ENCODE measurements around the gene PXT1. TPM values are rescaled to one million over a fixed set of nuclear protein-coding genes. Genes with fewer than 3 reads are reported as not detected.
A peak's percentile ranks its signal among the peaks of the same experiment; 100 is the strongest.
"Not testable (repeated sequence)": the region's sequence is repeated elsewhere in the genome, so short reads cannot be mapped to it uniquely, and the experiment has no call there.

PXT1 gene
- total and polyA plus RNA-seq, 7 experiments from 2014 or later = 0.15 to 0.64 (median 0.32) TPM; not detected in 2

GRCh38 chr6:36487698-36488097, 45.0 kb upstream of the PXT1 start:
- no peak for ATAC-seq
- intact Hi-C loops (cut with micrococcal nuclease) = loop anchor here in 1 of 2 donors (5.0 kb wide), 1 partner anchor 65 kb away; no protein-coding TSS in a partner anchor
- Histone ChIP-seq H3K27me3 (ENCODE audit: control insufficient read depth in 2 of 2, insufficient read depth in 2 of 2, low read length in 2 of 2) (no peaks in the 10 kb centered on the region), H3K27ac (ENCODE audit: low read depth, low read length) (no peak overlapping the region), H3K4me1 (ENCODE audit: control insufficient read depth in 2 of 2, insufficient read depth in 2 of 2, low read length in 2 of 2) (no peaks in the 10 kb centered on the region), H3K9me3 (ENCODE audit: control insufficient read depth in 2 of 3, low read length in 3 of 3) (no peaks in the 10 kb centered on the region), H3K36me3 (ENCODE audit: control insufficient read depth in 2 of 3, insufficient read depth in 3 of 3, low read length in 3 of 3) (peaks cover 0 to 26% (median 3%) of the 10 kb centered on the region in 3 experiments), H3K4me3 (ENCODE audit: low read length) (no peak overlapping the region)
- no peak for DNase-seq
- Mint-ChIP-seq H3K4me1 (peaks cover 0 to 21% (median 5%) of the 10 kb centered on the region in 7 donors), H3K27me3 (no peaks in the 10 kb centered on the region), H3K9me3 (no peaks in the 10 kb centered on the region), H3K4me3 (no peak overlapping the region), H3K27ac (peak overlapping the region in 6 of 9 donors; percentile 9 to 68 (median 28)), H3K36me3 (peaks cover 17 to 69% (median 32%) of the 10 kb centered on the region in 5 donors)
- CTCF ChIA-PET = no interaction called here
- POLR2A ChIA-PET = interaction anchor here (0.8 to 2.6 kb wide), 4 partner anchors 8 to 56 kb away, joined by 3 to 10 read pairs (median 5); no protein-coding TSS in a partner anchor

GRCh38 chr6:36484736-36485135, 42.1 kb upstream of the PXT1 start:
- Histone ChIP-seq H3K36me3 (ENCODE audit: control insufficient read depth in 2 of 3, insufficient read depth in 3 of 3, low read length in 3 of 3) (peaks cover 0 to 51% (median 3%) of the 10 kb centered on the region in 3 experiments), H3K4me3 (ENCODE audit: low read length) (no peak overlapping the region), H3K9me3 (ENCODE audit: control insufficient read depth in 2 of 3, low read length in 3 of 3) (no peaks in the 10 kb centered on the region), H3K27ac (ENCODE audit: low read depth, low read length) (no peak overlapping the region), H3K4me1 (ENCODE audit: control insufficient read depth in 2 of 2, insufficient read depth in 2 of 2, low read length in 2 of 2) (no peaks in the 10 kb centered on the region), H3K27me3 (ENCODE audit: control insufficient read depth in 2 of 2, insufficient read depth in 2 of 2, low read length in 2 of 2) (no peaks in the 10 kb centered on the region)
- intact Hi-C loops (cut with micrococcal nuclease) = loop anchor here in 1 of 2 donors (5.0 kb wide), 1 partner anchor 62 kb away; no protein-coding TSS in a partner anchor
- Mint-ChIP-seq H3K4me3 (no peak overlapping the region), H3K9me3 (no peaks in the 10 kb centered on the region), H3K36me3 (peaks cover 21 to 67% (median 35%) of the 10 kb centered on the region in 5 donors), H3K4me1 (peaks cover 0 to 11% (median 0%) of the 10 kb centered on the region in 7 donors), H3K27me3 (no peaks in the 10 kb centered on the region), H3K27ac (peak overlapping the region in 5 of 9 donors; percentile 3 to 79 (median 40))
- CTCF ChIA-PET = interaction anchor here (0.7 kb wide), 1 partner anchor 476 kb away, joined by 5 read pairs; no protein-coding TSS in a partner anchor
- DNase-seq = no peak
- POLR2A ChIA-PET = interaction anchor here (0.8 kb wide), 1 partner anchor 20 kb away, joined by 3 read pairs; no protein-coding TSS in a partner anchor
- no peak for ATAC-seq

DNA sequence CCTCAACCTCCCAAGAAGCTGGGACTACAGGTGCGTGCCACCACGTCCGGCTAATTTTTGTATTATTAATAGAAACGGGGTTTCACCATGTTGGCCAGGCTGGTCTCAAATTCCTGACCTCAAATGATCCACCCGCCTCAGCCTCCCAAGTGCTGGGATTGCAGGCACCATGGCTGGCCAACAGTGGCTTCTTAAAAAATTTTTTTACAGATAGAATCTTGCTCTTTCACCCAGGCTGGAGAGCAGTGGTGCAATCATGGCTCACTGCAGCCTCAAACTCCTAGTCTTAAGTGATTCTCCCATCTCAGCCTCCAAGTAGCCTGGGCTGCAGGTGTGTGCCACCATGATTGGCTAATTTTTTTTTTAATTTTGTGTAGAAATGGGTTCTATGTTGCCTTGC, 40.7 kb upstream of the PXT1 start:
- ATAC-seq; H3K4me3 ChIP-seq (ENCODE audit: low read length); H3K27me3 ChIP-seq (ENCODE audit: control insufficient read depth in 2 of 2, insufficient read depth in 2 of 2, low read length in 2 of 2); H3K4me1 ChIP-seq (ENCODE audit: control insufficient read depth in 2 of 2, insufficient read depth in 2 of 2, low read length in 2 of 2); H3K4me3 Mint-ChIP-seq; H3K27me3 Mint-ChIP-seq; H3K27ac ChIP-seq (ENCODE audit: low read depth, low read length); H3K9me3 Mint-ChIP-seq; DNase-seq; POLR2A ChIA-PET; intact Hi-C loops (cut with micrococcal nuclease); CTCF ChIA-PET; H3K9me3 ChIP-seq (ENCODE audit: control insufficient read depth in 2 of 3, low read length in 3 of 3): not testable (repeated sequence)
- Mint-ChIP-seq H3K27ac (peak overlapping the region in 2 of 9 donors; percentile 40 to 70), H3K4me1 (peaks cover 2 to 20% (median 7%) of the 10 kb centered on the region in 7 donors), H3K36me3 (peaks cover 21 to 67% (median 43%) of the 10 kb centered on the region in 5 donors)
- peaks cover 0 to 55% (median 0%) of the 10 kb centered on the region in 3 experiments for H3K36me3 ChIP-seq (ENCODE audit: control insufficient read depth in 2 of 3, insufficient read depth in 3 of 3, low read length in 3 of 3)

DNA sequence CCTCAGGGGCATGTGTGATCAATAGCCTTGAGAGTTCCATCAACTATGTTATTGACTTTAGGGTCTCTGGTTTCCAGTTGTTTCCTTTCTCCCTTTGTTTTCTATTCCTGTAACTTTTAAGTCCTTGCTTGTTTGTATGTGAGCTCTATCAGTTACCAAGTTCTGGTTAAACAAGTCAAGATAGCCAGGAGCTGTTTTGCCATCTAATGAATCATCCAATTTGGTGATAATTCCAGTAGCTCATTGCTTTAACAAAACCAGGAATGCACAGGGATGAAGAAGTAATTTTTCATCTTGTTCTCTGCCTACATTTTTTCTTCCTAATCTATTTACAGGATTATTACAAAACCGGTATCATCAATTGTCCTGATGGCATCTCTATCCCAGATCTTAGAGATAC, 36.6 kb upstream of the PXT1 start:
- H3K27me3 Mint-ChIP-seq = no peaks in the 10 kb centered on the region
- POLR2A ChIA-PET = interaction anchor here (2.3 kb wide), 1 partner anchor 9 kb away, joined by 10 read pairs; no protein-coding TSS in a partner anchor

GRCh38 chr6:36478051-36478526, 35.4 kb upstream of the PXT1 start:
- Histone ChIP-seq H3K36me3 (ENCODE audit: control insufficient read depth in 2 of 3, insufficient read depth in 3 of 3, low read length in 3 of 3) (peaks cover 5 to 43% (median 9%) of the 10 kb centered on the region in 3 experiments), H3K27ac (ENCODE audit: low read depth, low read length) (no peak overlapping the region)

More for the DNA sequence above, 36.6 kb upstream of the PXT1 start:
- no peak for ATAC-seq
- Mint-ChIP-seq H3K9me3 (no peaks in the 10 kb centered on the region), H3K4me1 (peaks cover 10 to 33% (median 23%) of the 10 kb centered on the region in 7 donors), H3K27ac (peak overlapping the region in 5 of 9 donors; percentile 9 to 67 (median 32)), H3K36me3 (peaks cover 11 to 52% (median 33%) of the 10 kb centered on the region in 5 donors), H3K4me3 (no peak overlapping the region)
- DNase-seq = no peak
- Histone ChIP-seq H3K36me3 (ENCODE audit: control insufficient read depth in 2 of 3, insufficient read depth in 3 of 3, low read length in 3 of 3) (peaks cover 5 to 41% (median 6%) of the 10 kb centered on the region in 3 experiments), H3K27me3 (ENCODE audit: control insufficient read depth in 2 of 2, insufficient read depth in 2 of 2, low read length in 2 of 2) (no peaks in the 10 kb centered on the region), H3K4me3 (ENCODE audit: low read length) (no peak overlapping the region), H3K4me1 (ENCODE audit: control insufficient read depth in 2 of 2, insufficient read depth in 2 of 2, low read length in 2 of 2) (no peaks in the 10 kb centered on the region), H3K9me3 (ENCODE audit: control insufficient read depth in 2 of 3, low read length in 3 of 3) (no peaks in the 10 kb centered on the region), H3K27ac (ENCODE audit: low read depth, low read length) (no peak overlapping the region)
- intact Hi-C loops (cut with micrococcal nuclease) = loop anchor here in 1 of 2 donors (5.0 kb wide), 1 partner anchor 37 kb away; the partner anchor contains the start of genes KCTD20 and PXT1
- CTCF ChIA-PET = no interaction called here

GRCh38 chr6:36469946-36470345, 27.3 kb upstream of the PXT1 start:
- Histone ChIP-seq H3K36me3 (ENCODE audit: control insufficient read depth in 2 of 3, insufficient read depth in 3 of 3, low read length in 3 of 3) (peaks cover 5 to 30% (median 9%) of the 10 kb centered on the region in 3 experiments), H3K27ac (ENCODE audit: low read depth, low read length) (no peak overlapping the region), H3K9me3 (ENCODE audit: control insufficient read depth in 2 of 3, low read length in 3 of 3) (no peaks in the 10 kb centered on the region), H3K4me1 (ENCODE audit: control insufficient read depth in 2 of 2, insufficient read depth in 2 of 2, low read length in 2 of 2) (peaks cover 0 to 4% of the 10 kb centered on the region in 2 donors), H3K27me3 (ENCODE audit: control insufficient read depth in 2 of 2, insufficient read depth in 2 of 2, low read length in 2 of 2) (no peaks in the 10 kb centered on the region), H3K4me3 (ENCODE audit: low read length) (no peak overlapping the region)
- ChIA-PET POLR2A (interaction anchor here (1.0 to 1.7 kb wide), 3 partner anchors 8 to 18 kb away, joined by 3 to 5 read pairs (median 4); no protein-coding TSS in a partner anchor), CTCF (no interaction called here)
- Mint-ChIP-seq H3K36me3 (peaks cover 3 to 22% (median 9%) of the 10 kb centered on the region in 5 donors), H3K9me3 (no peaks in the 10 kb centered on the region), H3K4me3 (no peak overlapping the region), H3K4me1 (peaks cover 7 to 26% (median 21%) of the 10 kb centered on the region in 7 donors), H3K27me3 (no peaks in the 10 kb centered on the region), H3K27ac (peak overlapping the region in 4 of 9 donors; percentile 9 to 84 (median 62))
- DNase-seq = no peak
- no peak for ATAC-seq
- intact Hi-C loops (cut with micrococcal nuclease) = loop anchor here in 1 of 2 donors (2.0 kb wide), 1 partner anchor 13 kb away; no protein-coding TSS in a partner anchor

More at GRCh38 chr6:36478051-36478526, 35.4 kb upstream of the PXT1 start:
- Mint-ChIP-seq H3K36me3 (peaks cover 11 to 48% (median 31%) of the 10 kb centered on the region in 5 donors), H3K27me3 (no peaks in the 10 kb centered on the region), H3K9me3 (no peaks in the 10 kb centered on the region), H3K4me1 (peaks cover 10 to 33% (median 23%) of the 10 kb centered on the region in 7 donors), H3K4me3 (no peak overlapping the region), H3K27ac (peak overlapping the region in 8 of 9 donors; percentile 18 to 76 (median 44))
- Histone ChIP-seq H3K4me1 (ENCODE audit: control insufficient read depth in 2 of 2, insufficient read depth in 2 of 2, low read length in 2 of 2) (no peaks in the 10 kb centered on the region), H3K4me3 (ENCODE audit: low read length) (no peak overlapping the region), H3K27me3 (ENCODE audit: control insufficient read depth in 2 of 2, insufficient read depth in 2 of 2, low read length in 2 of 2) (no peaks in the 10 kb centered on the region), H3K9me3 (ENCODE audit: control insufficient read depth in 2 of 3, low read length in 3 of 3) (no peaks in the 10 kb centered on the region)
- DNase-seq (no peak), ATAC-seq (no peak)
- ChIA-PET POLR2A (interaction anchor here (1.0 to 2.3 kb wide), 2 partner anchors 10 to 67 kb away, joined by 3 to 10 read pairs; no protein-coding TSS in a partner anchor), CTCF (interaction anchor here (1.1 kb wide), 1 partner anchor 55 kb away, joined by 3 read pairs; no protein-coding TSS in a partner anchor)
- intact Hi-C loops (cut with micrococcal nuclease) = loop anchor here in 1 of 2 donors (5.0 kb wide), 1 partner anchor 36 kb away; the partner anchor contains the start of genes KCTD20 and PXT1
